NCI-H1417 (cell line): ENCODE results near the gene SERPINA1.
A peak's percentile ranks its signal among the peaks of the same experiment; 100 is the strongest.
"Not testable (repeated sequence)": the region's sequence is repeated elsewhere in the genome, so short reads cannot be mapped to it uniquely, and the experiment has no call there.

Experiments used
- DNase-seq, 3 experiments: peaks; one replicate each; lab custom pipeline; 2025; lab: John Stamatoyannopoulos, UW

Gene SERPINA1

DNA sequence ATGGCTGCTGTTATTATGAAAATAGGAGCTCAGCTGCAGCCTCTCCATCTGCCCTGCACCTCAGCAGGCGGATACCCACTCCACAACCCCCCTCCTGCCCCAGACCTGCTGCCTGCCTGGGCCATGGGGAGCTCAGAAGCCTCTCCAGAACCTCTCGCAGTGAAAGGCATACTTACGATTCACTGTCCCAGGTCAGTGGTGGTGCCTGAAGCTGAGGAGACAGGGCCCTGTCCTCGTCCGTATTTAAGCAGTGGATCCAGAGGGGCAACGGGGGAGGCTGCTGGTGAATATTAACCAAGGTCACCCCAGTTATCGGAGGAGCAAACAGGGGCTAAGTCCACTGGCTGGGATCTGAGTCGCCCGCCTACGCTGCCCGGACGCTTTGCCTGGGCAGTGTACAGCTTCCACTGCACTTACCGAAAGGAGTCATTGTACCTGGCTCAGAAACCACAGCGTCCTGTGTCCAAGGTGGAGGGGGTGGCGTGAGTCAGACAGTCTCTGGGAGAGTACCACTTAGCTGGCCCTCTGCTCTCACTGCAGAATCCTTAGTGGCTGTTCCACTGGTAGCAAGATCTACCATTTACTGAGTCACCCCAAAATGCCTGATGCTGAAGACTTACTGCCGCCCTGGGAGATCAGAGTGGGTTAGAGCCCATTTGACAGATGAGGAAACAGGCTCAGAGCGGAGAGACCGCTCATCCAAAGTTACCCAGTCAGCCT lies at the start of gene SERPINA1:
TSS of gene SERPINA1 (minus strand) at position 219 of the 720 bp plus-strand sequence. CDS start 5,365 bp downstream, outside the sequence.
- no peak for DNase-seq

DNA sequence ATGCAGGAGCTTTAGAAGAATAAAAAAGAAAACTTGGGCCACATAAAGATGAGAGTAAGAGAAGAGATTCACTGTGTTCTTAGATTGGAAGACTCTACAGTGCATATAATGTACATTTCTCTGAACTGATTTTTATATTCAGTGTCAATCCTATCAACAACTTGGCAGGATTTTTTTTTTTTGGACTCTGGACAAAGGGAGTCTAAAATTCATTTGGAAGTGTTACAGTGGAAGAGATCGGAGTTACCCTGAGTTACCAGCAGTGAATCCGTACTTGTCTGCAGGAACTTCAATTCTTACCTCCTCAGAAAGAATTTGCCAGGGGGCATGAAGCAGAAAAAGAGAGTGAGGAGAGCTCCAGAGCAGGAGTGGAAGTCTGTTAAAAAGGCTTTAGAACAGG lies 40.2 kb upstream of the SERPINA1 start:
- no peak for DNase-seq

DNA sequence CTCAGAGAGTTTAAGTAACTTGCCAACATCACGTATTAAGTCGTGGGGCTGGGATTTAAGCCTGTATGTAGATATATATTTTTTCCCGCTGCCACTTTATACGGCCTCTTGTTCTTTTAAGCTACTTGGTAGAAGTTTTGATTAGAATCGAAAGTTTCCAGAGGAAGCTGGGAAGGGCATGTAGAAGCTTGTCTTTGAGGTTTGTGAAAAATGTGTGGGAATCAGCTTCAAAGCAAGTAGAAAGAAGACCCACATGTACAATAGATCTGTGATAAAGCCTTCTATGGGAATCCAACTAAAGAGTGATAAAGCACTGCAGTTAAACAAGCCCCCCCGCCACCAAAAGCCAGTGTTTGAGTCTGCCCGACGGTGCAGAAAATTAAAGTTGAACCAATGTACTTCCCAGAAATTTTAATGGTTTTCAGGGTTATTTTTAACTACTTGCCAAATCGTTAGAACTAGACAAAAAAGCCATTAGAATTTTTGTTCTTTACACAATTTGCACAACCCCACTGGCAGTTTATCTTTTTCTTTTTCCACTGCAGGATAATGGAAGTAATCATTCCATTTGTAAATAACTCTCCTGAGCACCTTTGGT lies 38.7 kb upstream of the SERPINA1 start:
- no peak for DNase-seq

DNA sequence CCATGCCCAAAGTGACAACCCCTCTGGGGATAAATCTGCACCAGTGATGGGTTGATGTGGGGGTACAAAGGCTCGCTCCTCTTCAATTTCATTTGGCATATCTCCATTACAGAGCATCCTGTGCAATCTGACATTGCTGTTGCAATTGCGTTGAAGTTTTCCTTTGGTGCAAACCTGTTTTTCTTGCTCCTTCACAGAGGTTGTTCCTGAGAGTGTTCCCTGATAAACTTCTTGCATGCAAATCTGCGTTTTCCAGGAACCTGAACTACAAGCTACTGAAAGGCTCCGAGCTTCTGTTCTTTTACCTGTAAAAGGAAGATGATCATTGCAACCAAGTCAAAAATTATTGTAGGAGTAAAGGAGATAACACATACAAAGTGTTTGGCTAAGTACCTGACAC lies 38.1 kb upstream of the SERPINA1 start:
- DNase-seq = no peak

DNA sequence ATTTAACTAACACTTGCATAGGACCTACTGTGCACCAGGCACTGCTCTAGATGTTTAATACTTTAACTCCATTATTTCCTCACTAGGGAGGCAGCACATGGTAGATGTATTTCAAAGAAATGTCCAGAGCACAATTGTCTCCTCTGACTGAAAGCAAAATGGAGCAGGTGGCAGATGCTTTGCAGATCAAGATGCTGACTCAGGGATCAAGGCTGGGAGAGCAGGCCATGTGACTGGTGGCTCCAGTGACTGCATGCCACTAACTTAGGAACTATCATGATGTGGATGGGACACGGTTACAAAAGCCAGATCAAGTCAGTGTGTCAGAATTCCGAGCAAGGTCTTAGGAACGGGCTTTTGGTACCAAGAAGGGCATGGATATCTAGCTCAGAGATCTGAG lies 36.0 kb upstream of the SERPINA1 start:
- DNase-seq = no peak

DNA sequence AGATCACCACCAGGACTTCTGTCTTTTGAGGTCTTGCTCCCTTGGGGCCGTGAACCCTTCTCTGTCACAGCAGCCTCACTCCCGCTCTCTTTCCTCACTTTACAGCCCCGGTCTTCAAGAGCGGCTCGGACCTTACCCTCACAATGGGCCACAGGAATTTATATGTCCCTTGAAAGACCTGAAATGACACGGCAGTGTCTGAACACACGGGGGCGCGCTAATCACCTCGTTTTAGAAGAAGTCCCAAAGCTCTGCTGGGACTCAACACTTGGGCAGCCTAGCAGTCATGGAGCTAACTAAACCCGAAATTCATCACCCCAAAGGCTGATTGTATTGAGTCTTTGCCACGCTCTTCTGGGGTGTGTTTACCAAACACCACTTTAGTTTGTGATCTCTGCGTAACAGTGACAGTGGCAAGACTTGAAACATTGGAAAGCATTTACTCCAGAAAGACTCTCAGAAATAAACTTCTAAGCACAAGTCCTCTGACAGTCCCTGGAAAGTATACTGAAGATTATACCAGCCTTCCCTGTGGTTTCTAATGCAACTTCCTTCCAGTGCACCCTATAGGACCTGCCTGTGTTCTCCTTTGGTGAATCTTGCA lies 35.2 kb upstream of the SERPINA1 start:
- DNase-seq = peak in 2 of 3 experiments; percentile 12 to 47

DNA sequence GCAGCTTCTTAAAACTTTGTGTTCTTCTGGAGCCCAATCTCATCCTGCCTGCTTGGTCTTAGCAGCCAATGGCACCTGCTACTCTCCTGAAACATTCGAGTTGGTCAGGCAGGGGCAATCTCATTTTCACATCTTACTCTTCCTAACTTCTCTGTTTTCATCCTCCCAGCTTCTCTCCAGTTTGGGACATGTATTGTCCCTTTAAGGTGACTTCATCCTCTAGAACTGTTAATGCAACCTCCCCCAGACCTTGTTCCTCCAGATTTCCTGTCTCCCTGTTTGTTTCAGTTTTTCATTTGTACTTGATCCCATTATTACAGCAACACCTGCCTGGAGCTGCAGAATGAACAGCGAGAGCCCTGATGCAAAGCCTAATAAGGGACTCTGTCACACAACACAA lies 32.9 kb upstream of the SERPINA1 start:
- DNase-seq = peak in 2 of 3 experiments; percentile 10 to 64

DNA sequence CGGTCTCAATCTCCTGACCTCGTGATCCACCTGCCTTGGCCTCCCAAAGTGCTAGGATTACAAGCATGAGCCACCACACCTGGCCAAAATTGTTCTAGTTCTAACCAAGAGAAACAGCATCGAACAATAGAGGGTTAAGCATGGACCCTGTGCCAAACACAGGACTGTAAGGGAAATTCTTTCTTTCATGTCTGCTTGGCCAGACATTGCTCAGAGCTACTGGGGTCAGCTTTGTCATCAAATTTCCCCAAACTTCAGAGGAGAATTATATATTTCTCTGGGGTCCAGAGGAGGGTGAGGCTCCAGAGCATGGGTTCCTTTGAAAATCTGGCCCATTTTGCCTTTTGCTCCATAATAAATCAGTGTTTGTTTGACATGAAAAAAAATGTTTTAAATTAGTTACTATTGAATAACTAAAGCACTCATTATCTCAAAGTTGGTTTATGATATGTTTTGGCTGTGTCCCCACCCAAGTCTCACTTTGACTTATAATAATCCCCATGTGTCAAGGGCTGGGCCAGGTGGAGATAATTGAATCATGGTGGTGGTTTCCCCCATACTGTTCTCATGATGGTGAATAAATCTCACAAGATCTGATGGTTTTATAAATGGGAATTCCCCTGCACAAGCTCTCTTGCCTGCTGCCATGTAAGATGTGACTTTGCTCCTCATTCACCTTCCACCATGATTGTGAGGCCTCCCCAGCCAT lies 29.2 kb upstream of the SERPINA1 start:
- DNase-seq = not testable (repeated sequence)

DNA sequence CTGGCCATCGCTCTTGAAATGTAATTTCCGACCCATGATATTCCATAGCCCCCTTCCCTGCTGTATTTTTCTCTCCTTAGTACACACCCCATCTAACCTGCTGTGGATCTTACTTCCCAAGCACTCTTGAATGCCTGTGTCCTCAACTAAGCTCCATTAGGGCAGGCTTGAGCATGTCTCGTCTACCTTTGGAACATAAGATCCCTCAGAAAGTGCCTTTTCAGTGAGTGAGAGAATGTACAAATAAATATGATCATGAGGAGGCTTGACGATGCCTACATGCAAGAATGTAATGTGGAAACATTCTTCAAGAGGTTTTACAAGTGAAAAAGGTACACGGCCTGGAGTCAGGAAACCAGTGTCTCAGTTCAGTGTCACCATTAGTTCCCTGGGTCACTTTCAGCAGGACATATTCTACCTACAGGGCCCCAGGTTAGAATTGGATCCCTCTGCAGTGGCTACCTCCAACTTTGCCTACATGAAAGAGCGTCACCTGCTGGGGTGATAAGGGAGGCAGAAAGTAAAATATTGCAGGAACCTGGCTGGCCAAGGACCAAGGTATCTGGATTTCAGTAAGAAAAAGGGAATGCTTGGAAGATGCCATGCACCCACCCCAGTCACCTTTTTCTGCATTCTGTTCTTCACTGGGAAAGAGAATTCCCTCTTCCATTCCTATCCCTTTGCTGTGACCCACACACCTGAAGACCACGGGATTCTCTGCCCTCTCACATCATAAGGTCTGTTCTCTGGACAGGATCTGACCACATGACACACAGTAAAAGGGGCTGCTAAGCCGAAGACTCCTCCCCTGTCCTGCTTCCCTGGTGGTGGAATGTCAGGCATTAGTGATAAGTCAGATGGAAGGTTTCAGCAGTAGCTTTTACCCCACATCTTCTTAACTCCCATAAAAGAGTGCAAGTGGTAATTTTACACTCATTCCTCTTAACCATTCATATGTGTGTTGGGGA lies 24.6 kb upstream of the SERPINA1 start:
- no peak for DNase-seq

DNA sequence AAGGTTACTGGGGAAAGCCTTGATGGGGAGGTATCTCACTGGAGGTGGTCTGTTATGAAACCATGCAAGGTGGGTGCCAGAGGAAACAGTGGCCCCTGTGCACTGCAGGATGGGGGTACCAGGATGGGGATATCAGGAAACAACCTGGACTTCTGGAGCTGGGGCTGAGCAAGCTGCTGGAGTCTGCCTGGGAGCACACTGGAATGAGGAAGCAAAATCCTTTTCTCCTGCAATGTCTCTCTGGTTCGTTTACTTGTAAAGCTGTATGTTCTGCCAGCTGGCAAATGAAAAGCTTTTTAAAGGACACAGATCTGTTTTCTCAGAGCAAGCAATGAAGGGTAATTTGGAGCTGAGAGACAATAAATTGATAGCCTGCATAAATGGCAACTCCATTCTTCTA lies 23.2 kb upstream of the SERPINA1 start:
- DNase-seq = no peak

DNA sequence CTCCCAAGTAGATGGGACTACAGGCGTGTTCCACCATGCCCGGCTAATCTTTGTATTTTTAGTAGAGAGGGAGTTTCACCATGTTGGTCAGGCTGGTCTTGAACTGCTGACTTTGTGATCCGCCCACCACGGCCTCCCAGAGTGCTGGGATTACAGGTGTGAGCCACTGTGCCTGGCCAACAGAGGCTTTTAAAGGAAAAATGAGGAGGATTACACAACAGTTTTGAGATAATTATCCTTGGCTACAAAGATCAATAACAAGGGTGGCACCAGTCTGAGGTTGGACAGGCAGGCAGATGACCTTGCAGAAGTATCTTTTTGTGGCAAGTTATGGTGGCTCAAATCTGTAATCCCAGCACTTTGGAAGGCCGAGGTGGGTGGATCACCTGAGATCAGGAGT lies 21.0 kb upstream of the SERPINA1 start:
- DNase-seq = not testable (repeated sequence)

DNA sequence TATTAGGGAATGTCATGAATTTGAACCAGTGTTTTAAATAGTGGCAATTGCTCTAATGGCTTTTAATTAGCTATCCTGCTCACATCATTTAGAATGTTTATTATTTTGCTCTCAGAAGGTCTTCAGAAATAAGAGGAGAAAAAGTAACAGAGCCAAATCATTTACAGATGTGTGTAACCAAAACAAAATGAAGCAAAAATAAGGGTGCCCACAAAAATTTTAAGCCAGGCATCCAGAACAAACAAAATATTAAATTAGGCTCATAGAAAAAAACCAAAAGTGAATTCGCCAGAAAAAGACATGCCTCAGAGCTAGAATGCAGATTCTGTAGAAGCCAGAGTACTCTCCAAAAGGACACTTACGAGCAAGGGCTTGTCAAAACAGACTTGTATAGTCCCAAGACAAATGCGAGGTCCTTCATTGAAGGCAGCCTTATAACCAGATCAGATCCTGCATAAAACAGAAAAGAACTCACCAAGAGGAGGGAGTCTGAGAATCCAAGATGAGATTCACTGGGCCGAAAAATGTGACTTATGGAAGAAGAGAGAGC lies 20.2 kb upstream of the SERPINA1 start:
- no peak for DNase-seq

DNA sequence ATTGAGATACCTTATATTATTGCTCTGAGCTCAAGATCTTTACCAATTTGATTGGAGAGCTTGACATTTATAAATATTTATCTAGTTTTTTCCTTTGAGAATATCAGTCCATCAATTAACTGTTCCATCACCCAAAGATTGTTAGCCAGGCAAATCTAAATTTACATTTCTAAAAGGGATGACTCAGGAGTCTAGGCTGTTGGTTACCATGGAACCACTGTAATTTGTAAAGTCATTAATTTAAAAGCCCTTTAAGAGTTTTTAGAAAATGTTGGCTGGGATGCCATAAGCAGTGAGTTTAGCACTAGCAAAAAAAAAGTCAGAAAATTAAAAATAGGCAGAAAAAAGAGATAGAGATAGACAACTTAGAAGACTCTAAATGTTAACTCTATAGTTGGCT lies 19.5 kb upstream of the SERPINA1 start:
- peak in 1 of 3 experiments; percentile 18 for DNase-seq

DNA sequence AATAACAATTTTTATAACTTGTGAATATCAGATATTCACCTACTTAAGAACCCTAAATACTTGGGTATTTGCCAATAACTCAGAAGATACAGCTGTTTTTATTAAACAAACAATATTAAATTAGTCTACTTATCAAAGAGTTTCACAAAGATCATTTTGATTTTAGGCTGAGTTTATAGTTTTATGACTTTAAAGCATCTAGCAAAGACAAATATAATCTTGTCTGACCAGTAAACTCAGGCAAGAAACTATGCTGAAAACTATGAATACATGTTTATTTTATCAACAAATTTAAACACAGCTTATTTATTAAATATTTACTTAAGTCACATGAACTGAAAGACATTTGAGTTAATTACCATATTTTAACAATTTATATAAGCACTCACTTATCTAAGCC lies 18.5 kb upstream of the SERPINA1 start:
- no peak for DNase-seq

DNA sequence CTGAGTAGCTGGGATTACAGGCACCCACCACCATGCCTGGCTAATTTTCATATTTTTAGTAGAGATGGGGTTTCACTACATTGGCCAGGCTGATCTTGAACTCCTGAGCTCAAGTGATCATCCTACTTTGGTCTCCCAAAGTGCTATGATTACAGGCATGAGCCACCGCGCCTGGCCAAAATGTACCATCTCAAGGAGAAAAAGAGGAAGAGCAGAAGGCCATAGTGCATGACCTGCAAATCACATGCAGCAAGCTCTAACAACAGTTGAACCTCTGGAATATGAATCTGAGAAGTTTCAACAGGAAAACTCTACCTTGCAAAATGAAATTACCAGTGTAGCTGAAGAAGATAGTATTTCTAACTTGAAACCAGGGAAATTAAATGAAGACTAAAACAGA lies 17.1 kb upstream of the SERPINA1 start:
- DNase-seq = no peak

DNA sequence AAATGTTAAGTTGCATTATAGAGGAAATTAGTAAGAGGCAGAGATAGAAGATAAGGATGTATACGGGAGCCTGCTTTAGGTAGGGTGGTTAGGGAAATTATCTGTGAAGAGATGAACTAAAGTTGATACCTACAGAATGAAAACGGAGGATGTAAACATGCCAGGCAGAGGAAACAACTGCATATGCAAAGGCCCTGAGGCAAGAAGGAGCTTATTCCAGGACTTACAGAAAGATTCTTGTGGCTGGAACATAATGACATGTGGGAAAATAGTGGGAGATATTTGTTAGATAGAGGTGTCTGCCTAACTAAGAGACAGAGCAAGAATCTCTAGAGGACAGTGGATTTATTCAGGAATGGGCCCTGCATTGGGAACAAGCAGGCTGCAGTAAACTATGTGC lies 16.2 kb upstream of the SERPINA1 start:
- no peak for DNase-seq

DNA sequence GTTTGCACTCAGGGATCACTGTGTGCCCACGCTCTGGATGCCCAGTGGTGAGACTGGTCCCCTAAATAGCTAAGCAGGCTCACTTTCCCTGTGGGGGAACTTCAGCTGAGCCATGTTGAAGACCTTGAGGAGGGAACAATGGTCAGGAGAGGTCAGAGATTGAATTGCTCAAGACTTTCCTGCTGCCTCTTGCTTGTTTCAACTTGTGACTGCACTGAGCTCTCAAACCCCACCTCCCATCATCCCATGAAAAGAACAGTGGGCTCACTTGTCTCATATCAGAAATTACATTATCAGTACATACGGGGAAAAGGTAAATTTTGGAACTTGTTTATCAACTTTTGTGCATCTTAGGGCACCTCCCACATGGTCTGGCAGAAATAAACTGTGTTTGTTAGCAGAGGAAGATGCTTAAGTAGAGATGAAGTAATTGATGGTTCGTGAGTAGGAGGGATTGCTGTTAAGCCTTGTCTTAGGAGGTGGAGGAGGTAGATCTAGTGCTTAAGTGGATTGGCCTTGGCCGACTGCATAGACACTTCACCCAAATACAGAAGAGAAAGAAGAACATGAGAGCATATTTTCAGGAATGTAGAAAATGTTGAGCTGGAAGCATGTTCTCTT lies 15.0 kb upstream of the SERPINA1 start:
- DNase-seq = no peak

DNA sequence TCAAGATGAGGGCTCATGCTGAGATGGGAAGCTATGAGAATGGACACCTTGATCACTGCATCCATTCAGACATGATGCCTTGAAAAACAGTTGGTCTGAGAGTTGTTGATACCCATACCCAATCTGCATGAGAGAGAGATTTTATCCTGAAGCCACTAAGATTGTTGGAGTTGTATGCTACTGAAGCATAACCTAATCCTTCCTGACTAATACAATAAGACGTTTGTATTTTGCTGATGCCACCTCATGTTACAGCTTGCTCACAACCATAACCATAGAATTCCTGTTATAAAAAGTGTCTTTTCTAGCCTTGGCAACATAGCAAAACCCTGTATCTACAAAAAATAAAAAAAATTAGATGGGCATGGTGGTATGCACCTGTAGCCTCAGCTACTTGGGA lies 12.7 kb upstream of the SERPINA1 start:
- no peak for DNase-seq

DNA sequence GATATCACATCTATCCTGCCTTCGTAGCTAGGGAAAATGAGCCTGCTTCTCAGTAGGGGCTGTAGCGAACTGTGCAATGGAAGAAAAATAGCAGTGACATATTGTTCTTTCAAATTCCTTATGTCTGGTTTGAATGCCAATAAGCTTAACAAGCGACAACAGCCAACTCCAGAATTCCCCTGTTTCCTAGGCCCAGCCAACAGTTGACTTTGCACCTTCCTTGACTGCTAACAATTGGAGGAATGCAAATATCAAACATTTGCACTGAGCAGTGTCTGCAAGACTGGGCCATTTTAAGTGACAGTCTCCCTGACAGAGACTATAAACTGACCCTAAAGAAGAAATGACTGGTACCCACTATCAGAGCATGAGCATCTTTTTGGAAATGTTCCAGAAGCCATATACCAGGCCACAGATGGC lies 12.0 kb upstream of the SERPINA1 start:
- DNase-seq = no peak

DNA sequence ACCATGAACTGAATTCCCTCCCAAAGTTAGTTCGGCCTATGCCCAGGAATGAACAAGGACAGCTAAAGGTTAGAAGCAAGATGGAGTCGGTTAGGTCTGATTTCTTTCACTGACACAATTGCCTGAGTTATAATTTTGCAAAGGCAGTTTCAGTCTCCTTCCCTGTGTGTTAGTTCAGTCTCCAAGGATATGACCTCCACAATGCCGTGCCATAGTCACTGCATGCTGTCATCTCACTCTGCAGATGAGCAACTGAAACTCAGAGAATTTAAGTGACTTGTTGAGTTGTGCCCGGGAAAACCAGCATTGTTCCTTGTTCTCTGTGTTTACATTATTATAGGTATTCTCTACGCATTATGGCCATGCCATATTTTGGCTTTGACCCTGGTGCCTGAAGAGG lies 10.1 kb upstream of the SERPINA1 start:
- no peak for DNase-seq

DNA sequence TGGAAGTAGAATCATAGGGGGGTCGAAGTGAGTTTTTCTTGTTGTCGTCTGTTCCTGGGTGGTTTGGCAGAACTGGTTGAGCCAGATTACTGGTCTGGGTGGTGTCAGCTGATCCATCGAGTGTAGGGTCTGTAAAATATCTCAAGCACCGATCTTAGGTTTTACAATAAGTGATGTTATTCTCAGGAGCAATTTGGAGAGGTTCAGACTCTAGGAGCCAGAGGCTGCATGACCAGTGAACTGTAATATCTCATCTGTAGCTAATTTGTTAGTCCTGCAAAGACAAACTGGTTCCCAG lies 9.7 kb upstream of the SERPINA1 start:
- DNase-seq = no peak
